Omental fat pad (tissue), 4 donors: Measurements from ENCODE around the gene WIPI1. TPM values are rescaled to one million over a fixed set of nuclear protein-coding genes. Genes with fewer than 3 reads are reported as not detected.

Experiments used
- ATAC-seq: fragments of 150-250 bp; one replicate; pipeline ENCODE4 v1.9.1; 2016; ENCODE audit warnings: mild to moderate bottlenecking, moderate library complexity; ENCODE audit not compliant: low FRiP score
- DNase-seq: peaks from one replicate; pipeline ENCODE4 v3.0.0-alpha.2; 2019; ENCODE audit warnings: low spot score
- total RNA-seq, 4 donors: library from RNA; depleted of rRNA; stranded (reverse); fragments of >200 nt; gene quantifications; one replicate each; pipeline ENCODE4 v1.1.0, GENCODE V29; 2016
- TF ChIP-seq, protein P1 (sequence below), 3 donors: fragments of 450-650 bp; IDR thresholded peaks; one replicate each; pipeline ENCODE4 v1.5.1; 2016 to 2017; ENCODE audit warnings: antibody characterized with exemption in 3 of 3, mild to moderate bottlenecking in 3 of 3, moderate library complexity in 2 of 3

The WIPI1 gene
- total RNA-seq, 4 donors from 2014 or later = 50.1 to 101 (median 60.2) TPM

DNA sequence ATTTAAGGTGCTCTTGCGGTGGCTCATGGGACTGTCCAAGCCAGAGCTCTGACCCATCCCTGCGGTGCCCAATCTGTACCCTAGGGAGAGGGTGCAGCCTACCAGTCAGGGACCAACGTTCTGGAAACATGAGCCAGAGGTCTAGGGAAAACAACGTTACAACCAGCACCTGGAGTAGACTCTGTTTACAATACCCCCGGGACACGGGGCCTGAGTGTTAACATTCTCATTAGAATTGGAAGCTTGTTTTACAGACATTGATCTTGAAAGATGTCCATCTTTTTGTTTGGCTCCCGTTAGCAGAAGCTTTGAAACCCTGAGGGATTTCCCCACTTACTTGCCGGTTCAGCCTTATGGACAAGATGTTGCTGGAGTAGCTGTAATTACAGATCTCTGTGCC, 6.9 kb downstream of the WIPI1 start:
- DNase-seq (no peak), ATAC-seq (no peak)
- TF ChIP-seq, protein P1, sequence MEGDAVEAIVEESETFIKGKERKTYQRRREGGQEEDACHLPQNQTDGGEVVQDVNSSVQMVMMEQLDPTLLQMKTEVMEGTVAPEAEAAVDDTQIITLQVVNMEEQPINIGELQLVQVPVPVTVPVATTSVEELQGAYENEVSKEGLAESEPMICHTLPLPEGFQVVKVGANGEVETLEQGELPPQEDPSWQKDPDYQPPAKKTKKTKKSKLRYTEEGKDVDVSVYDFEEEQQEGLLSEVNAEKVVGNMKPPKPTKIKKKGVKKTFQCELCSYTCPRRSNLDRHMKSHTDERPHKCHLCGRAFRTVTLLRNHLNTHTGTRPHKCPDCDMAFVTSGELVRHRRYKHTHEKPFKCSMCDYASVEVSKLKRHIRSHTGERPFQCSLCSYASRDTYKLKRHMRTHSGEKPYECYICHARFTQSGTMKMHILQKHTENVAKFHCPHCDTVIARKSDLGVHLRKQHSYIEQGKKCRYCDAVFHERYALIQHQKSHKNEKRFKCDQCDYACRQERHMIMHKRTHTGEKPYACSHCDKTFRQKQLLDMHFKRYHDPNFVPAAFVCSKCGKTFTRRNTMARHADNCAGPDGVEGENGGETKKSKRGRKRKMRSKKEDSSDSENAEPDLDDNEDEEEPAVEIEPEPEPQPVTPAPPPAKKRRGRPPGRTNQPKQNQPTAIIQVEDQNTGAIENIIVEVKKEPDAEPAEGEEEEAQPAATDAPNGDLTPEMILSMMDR (IDR thresholded peaks at IDR 0.05) = no peak

DNA sequence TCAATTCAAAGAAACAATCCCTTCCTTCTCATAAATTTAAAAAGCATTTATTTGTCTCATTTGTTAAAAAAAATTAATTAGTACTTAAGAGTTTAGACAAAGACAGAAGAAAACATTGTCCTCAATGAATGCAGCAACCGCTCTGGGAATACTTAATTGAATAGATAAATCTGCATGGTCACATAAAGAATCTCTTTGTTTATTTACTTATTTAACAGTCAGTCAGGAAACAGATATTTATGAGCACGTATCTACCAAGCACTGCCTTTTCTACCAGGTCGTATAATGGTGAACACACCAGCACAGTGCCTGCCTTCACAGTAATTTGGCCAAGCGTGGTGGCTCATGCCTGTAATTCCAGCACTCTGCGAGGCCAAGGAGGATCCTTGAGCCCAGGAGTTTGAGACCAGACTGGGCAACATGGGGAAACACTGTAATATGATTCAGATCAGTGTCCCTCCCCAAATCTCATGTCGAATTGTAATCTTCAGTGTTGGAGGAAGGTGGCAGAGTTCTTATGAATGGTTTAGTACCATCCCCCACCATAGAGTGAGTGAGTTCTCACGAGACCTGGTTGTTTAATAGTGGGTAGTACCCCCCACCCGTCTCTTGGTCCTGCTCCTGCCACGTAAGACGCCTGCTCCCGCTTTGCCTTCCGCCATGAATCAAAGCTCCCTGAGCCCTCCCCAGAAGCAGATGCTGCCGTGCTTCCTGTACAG, 8.1 kb downstream of the WIPI1 start:
- no peak for ATAC-seq
- DNase-seq = no peak
- TF ChIP-seq, protein P1 (IDR thresholded peaks at IDR 0.05) = no peak

DNA sequence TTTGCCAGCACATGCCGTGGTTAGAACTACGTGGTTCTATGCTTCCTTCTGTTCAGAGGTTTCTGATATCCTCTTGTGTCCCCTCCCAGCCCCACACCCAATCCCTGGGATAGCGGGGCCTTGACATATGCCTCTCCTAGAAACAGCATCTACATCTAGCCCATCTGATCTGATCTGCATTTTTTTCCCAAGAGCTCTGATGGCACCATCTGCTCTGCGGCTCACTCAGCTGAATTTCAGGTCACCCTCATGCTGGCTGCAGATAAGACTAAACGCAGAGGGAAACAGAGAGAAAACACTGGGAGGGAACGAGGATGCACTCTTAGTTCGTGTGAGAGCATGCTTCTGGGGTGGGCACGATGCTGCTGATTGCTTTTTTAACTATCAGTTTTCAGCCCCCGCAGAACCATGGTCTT, 10.7 kb downstream of the WIPI1 start:
- TF ChIP-seq, protein P1 (IDR thresholded peaks at IDR 0.05) = no peak
- DNase-seq = no peak
- no peak for ATAC-seq

DNA sequence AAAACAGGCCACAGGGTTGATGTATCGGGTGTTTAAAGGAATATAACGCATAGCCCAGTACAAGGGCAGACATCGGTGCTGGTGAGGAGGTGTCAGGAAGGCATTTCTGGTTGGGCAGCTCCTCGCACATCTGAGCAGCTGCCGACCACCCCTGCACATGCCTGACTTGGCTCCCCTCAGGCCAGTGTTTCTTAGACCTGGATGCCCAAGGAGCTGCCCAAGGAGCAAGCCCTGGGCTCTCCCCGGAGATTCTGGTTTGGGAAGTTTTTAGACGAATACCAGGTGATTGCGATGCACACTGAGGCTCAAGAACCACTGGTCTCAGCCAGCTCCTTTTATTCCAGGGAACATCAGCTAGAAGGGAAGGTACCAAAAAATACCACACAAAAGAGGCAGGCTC, 11.6 kb downstream of the WIPI1 start:
- ATAC-seq (no peak), DNase-seq (no peak)
- TF ChIP-seq, protein P1 (IDR thresholded peaks at IDR 0.05) = no peak

DNA sequence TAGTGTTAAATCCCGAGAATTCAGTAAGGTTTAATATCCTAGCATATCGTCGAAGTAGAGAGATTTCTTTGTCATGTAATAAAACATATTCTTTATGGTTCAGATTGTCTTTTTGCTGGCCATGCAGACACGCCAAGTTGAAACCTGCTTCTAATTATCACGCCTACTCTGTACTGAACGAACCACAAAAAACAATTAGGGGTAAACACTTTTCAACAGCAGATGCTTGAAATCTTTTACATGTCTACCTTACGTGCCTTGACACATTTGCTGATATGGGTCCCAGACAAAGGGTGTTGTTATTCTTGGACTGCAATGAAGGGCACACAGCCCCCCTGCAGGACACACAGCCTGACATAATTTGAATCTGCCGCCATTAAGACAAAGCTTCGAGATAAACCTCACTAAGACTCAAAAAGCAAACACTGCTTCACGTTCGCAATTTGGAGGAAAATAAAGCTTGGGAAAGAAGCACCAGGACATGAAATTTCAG, 13.3 kb downstream of the WIPI1 start:
- ATAC-seq (no peak), DNase-seq (no peak)
- TF ChIP-seq, protein P1 (IDR thresholded peaks at IDR 0.05) = no peak

DNA sequence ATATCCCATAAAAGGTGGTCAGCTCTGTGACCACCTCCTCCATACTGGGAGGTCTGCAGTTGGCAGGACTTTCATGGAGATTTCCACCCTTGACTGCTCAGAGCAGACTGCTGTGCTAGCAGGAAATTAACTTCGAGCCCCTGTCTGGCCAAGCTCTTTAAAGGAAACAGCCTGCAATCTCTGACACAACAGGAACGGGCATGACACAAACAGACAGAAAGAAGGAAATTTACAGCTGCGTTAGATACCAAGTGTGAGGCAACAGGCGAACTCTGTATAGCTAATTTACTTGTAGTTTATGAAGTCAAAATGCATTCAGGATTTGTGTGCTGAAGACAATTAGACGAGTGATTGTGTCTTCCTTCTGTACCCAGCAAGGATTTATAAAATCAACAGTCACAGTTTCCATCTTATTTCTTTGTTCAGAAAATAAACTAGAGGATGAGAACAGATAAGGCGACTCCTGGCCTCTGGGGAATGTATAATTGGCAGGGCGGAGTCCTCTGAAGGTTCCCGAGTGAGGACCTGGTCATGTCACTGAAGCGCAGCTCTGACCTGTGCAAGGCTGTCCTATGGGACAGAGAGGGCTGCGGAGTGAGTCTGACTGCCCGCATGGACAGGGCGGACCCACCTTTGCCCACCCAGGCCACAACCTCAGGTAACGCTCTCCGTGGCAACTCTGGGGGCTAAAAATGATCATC, 16.1 kb downstream of the WIPI1 start:
- ATAC-seq = no peak
- TF ChIP-seq, protein P1 (IDR thresholded peaks at IDR 0.05) = no peak
- DNase-seq = no peak
